Measurements from ENCODE around the gene SRRT. TPM values are rescaled to one million over a fixed set of nuclear protein-coding genes. Genes with fewer than 3 reads are reported as not detected.
"Not testable (repeated sequence)": the region's sequence is repeated elsewhere in the genome, so short reads cannot be mapped to it uniquely, and the experiment has no call there.

SRRT gene
- total and polyA plus RNA-seq, 10 of the 15 experiments (the other 5 are each of a cell fraction or from before 2014, with no cell fraction given), result 11.1 to 254 (median 111) TPM

DNA sequence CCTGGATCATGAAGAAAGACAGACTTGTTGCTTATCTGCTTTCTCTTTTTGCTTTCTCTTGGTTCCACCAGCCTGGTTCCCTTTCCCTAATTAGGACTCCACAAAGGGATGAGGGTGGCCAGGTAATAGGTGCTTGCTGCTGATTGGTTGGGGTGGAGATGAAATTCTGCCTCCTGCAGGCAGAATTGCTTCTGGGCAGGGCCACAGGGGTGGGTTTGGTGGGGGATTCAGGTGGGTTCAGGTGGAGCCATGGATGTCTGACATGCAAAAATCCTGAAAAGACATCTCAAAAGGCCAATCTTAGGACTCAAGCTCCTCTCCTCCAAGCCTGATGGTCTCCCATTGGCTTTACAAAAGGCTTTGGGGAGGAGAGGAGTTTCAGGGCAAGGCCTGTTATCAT is 46.1 kb downstream of the SRRT start (continued):
- no peak for TF ChIP-seq ZBTB11 (CRISPR knock-in tag; IDR thresholded peaks at IDR 0.05)
- TF ChIP-seq RCOR1 (conservative IDR thresholded peaks at IDR 0.05; ENCODE audit: low read depth, low read length), result no peak
- TF ChIP-seq ZNF384 (IDR thresholded peaks at IDR 0.05; ENCODE audit: borderline replicate concordance, low read depth, low read length), result no peak
- no peak for TF ChIP-seq ATF7 (IDR thresholded peaks at IDR 0.05; ENCODE audit: low read depth)
- TF ChIP-seq, protein P1, sequence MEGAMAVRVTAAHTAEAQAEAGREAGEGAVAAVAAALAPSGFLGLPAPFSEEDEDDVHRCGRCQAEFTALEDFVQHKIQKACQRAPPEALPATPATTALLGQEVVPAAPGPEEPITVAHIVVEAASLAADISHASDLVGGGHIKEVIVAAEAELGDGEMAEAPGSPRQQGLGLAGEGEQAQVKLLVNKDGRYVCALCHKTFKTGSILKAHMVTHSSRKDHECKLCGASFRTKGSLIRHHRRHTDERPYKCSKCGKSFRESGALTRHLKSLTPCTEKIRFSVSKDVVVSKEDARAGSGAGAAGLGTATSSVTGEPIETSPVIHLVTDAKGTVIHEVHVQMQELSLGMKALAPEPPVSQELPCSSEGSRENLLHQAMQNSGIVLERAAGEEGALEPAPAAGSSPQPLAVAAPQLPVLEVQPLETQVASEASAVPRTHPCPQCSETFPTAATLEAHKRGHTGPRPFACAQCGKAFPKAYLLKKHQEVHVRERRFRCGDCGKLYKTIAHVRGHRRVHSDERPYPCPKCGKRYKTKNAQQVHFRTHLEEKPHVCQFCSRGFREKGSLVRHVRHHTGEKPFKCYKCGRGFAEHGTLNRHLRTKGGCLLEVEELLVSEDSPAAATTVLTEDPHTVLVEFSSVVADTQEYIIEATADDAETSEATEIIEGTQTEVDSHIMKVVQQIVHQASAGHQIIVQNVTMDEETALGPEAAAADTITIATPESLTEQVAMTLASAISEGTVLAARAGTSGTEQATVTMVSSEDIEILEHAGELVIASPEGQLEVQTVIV (IDR thresholded peaks at IDR 0.05; ENCODE audit: borderline replicate concordance, partially characterized antibody), result no peak
- no peak for TF ChIP-seq SMC3 (IDR thresholded peaks at IDR 0.05; ENCODE audit: borderline replicate concordance, low read length)
- TF ChIP-seq SMAD1 (IDR thresholded peaks at IDR 0.05; ENCODE audit: low read depth, partially characterized antibody), result no peak
- no peak for TF ChIP-seq SMARCA5 (IDR thresholded peaks at IDR 0.05)
- TF ChIP-seq E2F4 (IDR thresholded peaks at IDR 0.05; ENCODE audit: low read depth, low read length), result no peak
- no peak for TF ChIP-seq CHD2 (IDR thresholded peaks at IDR 0.05; ENCODE audit: borderline replicate concordance, low read depth, low read length)
- no peak for TF ChIP-seq CBX5 (IDR thresholded peaks at IDR 0.05; ENCODE audit: low read depth)
- no peak for TF ChIP-seq FOXM1 (IDR thresholded peaks at IDR 0.05; ENCODE audit: low read depth, low read length)

DNA sequence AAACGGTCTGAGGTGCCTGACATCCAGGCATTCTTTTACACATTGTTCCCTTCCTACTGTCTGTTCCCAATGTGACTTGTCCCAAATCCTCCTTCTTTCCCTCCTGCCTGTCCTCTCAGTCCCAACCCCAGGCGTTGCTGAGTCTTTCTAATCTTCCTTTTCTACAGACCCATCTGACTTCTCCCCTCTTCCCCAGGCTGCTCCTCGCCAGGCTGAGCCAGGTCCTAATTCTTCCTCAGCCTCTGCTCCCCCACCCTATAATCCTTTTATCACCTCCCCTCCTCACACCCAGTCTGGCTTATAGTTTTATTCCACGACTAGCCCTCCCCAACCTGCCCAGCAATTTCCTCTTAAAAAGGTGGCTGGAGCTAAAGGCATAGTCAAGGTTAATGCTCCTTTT is 48.7 kb downstream of the SRRT start:
- H3K9me3 ChIP-seq (replicated peaks; ENCODE audit: control insufficient read depth, insufficient read depth, low read length); H3K4me1 ChIP-seq (ENCODE audit: control insufficient read depth, insufficient read depth, low read length); intact Hi-C loops (cut with micrococcal nuclease; ENCODE audit: unreplicated experiment); RAD21 ChIA-PET (ENCODE audit: unreplicated experiment); H3K9ac ChIP-seq (ENCODE audit: control insufficient read depth, insufficient read depth, low read length); CTCF ChIA-PET; H3K4me2 ChIP-seq (ENCODE audit: control insufficient read depth, insufficient read depth); H4K20me1 ChIP-seq (ENCODE audit: control insufficient read depth, insufficient read depth); H3K36me3 ChIP-seq (ENCODE audit: control insufficient read depth in 2 of 2, insufficient read depth in 2 of 2, low read length in 1 of 2); H3K27ac ChIP-seq (ENCODE audit: control insufficient read depth, insufficient read depth); H3K27me3 ChIP-seq (replicated peaks in 1 of 2; ENCODE audit: control insufficient read depth in 2 of 2, insufficient read depth in 2 of 2, low read length in 1 of 2); BruUV-seq (replicated peaks); DNase-seq (ENCODE audit: low read depth, low spot score); H3K79me2 ChIP-seq (ENCODE audit: control insufficient read depth, insufficient read depth, low read length); in situ Hi-C loops (cut with MboI); POLR2A ChIA-PET; H2AFZ ChIP-seq (ENCODE audit: control insufficient read depth, low read depth, low read length); ATAC-seq; H3K4me3 ChIP-seq; FAIRE-seq; SMC1A ChIA-PET (ENCODE audit: uncharacterized antibody, unreplicated experiment): not testable (repeated sequence)
- 7% methylated on average over 4 of the region's 4 CpGs for WGBS (ENCODE audit: insufficient coverage, insufficient replicate concordance, low lambda C conversion rate, missing lambda C conversion rate)
